NCI-H2029 treated with DMSO at 0.1 percent for 48 hours (cell line): ENCODE data around the gene RAC3.

Experiments used
- DNase-seq: peaks from one replicate; lab custom pipeline; 2025; lab: John Stamatoyannopoulos, UW

Gene RAC3

GRCh38 chr17:82041144-82041814 lies 9.8 kb downstream of the RAC3 start:
- no peak for DNase-seq

- DNase-seq: no peak
Measured at GRCh38 chr17:82042649-82043048, 11.2 kb downstream of the RAC3 start.

GRCh38 chr17:82043507-82043906 lies 12.0 kb downstream of the RAC3 start:
- DNase-seq: no peak

- no peak for DNase-seq
Measured at GRCh38 chr17:82045936-82046484, 14.5 kb downstream of the RAC3 start.

- DNase-seq: no peak
Measured at GRCh38 chr17:82046903-82047302, 15.4 kb downstream of the RAC3 start.

GRCh38 chr17:82047379-82047778 lies 15.9 kb downstream of the RAC3 start:
- DNase-seq: no peak

- no peak for DNase-seq
Measured at GRCh38 chr17:82047914-82048570, 16.6 kb downstream of the RAC3 start.

GRCh38 chr17:82048571-82048971 lies 17.1 kb downstream of the RAC3 start:
- no peak for DNase-seq

- no peak for DNase-seq
Measured at GRCh38 chr17:82049106-82049505, 17.6 kb downstream of the RAC3 start.

GRCh38 chr17:82049521-82049971 lies 18.1 kb downstream of the RAC3 start:
- no peak for DNase-seq

GRCh38 chr17:82050152-82050760 lies 18.8 kb downstream of the RAC3 start:
- DNase-seq: no peak

GRCh38 chr17:82050761-82051641 lies 19.5 kb downstream of the RAC3 start:
- no peak for DNase-seq

GRCh38 chr17:82051776-82052637 lies 20.5 kb downstream of the RAC3 start, which contains the start of the genes GPS1 and RFNG:
GPS1 (plus strand) TSS chr17:82051898; CDS start chr17:82051932, 34 bp downstream.
RFNG (minus strand) TSS chr17:82051811; CDS start chr17:82051766, 45 bp downstream.
- DNase-seq: no peak

- DNase-seq: no peak
Measured at GRCh38 chr17:82052638-82053059, 21.2 kb downstream of the RAC3 start.

GRCh38 chr17:82053130-82053529 lies 21.7 kb downstream of the RAC3 start:
- DNase-seq: no peak

GRCh38 chr17:82053556-82054263 lies 22.2 kb downstream of the RAC3 start:
- DNase-seq: no peak

GRCh38 chr17:82054351-82055022 lies 23.0 kb downstream of the RAC3 start:
- DNase-seq: no peak

GRCh38 chr17:82055023-82055964 lies 23.8 kb downstream of the RAC3 start:
- no peak for DNase-seq
